HuH-7 (cell line): ENCODE results near the gene GARIN5A.

Source experiments
- DNase-seq: peaks from one replicate; pipeline ENCODE4 v3.0.0; 2011; ENCODE audit warnings: low spot score

GARIN5A gene

DNA sequence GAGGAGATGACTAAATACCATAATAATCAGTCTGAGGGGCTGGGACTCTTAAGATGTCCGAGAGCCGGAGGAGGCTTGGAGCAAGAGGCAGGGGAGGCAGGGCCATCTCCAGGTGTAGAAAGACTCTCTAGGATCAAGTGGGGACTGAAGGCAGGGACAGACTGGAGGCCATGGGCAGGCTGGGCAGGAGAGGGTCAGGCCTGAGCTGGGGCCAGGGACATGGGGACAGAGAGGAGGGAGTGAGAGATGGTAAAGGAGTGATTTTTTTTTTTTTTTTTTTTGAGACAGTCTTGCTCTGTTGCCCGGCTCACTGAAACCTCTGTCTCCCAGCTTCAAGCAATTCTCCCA is 32.2 kb upstream of the GARIN5A start:
- no peak for DNase-seq

DNA sequence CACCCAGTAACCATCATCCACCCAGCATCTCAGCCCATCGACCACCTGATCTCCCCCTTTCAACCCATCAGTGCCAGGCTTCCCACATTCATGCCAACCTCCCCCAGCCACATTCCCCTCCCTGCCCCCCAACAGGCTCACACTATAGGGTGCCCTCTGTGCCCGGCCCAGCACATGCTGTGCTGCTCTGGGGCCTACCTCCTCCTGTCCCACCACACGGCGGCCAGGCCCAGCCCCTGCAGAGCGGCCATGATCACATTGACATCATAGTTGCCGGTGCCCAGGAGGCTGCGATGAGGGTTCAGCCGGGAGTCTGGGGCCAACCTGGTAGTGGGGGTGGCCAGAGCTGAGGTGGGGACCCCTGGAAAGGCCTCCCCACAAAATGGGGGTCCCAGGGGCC is 30.7 kb upstream of the GARIN5A start:
- no peak for DNase-seq

DNA sequence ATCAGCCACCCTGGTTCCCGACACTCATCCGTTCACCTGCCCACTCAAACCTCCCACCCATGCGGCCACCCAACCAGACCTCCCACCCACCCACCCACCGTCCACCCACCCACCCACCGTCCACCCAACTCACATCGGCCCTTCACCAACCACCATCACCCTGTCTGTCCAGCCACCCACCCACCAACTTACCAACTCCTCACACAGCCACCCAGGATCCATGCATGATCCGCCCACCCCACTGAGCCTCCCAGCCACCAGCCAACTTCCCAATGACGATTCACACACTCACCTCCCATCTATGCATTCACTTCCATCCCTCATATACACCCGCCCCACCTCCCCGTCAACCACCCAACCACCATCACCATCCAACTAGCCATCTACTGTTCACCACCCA is 30.1 kb upstream of the GARIN5A start:
- no peak for DNase-seq

DNA sequence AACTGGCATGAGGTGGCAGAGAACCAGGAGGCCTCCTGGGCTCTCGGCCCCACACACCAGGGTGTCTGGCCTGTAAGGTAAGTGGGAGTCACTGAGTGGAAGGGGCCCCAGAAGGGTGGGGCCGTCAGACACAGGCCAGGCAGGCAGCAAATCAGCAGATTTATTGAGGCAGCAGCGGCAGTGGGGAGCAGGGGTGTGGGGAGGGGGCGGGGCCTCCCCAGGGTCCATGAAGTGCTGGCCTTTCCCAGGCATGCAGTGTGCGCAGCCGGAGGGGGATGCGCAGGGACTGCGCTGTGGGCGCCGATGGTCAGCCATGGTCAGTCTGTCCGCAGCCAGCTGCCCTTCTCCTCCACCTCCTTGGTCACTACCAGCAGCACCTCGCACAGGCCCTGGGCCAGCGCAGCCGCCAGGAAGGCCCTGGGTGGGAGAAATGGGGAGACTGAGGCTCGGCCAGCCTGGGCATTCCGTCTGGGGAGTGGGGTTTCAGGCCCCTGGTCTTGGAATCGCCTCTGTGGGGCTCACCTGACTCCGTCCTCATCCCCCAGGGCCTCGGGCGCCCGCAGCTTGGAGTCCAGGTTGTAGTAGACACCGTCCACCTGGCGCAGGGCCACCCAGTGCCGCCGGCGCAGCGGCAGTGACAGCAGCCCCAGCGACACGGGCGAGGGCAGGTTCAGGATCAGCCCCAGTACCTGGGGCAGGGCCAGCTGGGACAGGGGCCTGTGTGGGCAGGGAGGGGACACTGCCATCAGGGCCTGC is 29.4 kb upstream of the GARIN5A start:
- no peak for DNase-seq

DNA sequence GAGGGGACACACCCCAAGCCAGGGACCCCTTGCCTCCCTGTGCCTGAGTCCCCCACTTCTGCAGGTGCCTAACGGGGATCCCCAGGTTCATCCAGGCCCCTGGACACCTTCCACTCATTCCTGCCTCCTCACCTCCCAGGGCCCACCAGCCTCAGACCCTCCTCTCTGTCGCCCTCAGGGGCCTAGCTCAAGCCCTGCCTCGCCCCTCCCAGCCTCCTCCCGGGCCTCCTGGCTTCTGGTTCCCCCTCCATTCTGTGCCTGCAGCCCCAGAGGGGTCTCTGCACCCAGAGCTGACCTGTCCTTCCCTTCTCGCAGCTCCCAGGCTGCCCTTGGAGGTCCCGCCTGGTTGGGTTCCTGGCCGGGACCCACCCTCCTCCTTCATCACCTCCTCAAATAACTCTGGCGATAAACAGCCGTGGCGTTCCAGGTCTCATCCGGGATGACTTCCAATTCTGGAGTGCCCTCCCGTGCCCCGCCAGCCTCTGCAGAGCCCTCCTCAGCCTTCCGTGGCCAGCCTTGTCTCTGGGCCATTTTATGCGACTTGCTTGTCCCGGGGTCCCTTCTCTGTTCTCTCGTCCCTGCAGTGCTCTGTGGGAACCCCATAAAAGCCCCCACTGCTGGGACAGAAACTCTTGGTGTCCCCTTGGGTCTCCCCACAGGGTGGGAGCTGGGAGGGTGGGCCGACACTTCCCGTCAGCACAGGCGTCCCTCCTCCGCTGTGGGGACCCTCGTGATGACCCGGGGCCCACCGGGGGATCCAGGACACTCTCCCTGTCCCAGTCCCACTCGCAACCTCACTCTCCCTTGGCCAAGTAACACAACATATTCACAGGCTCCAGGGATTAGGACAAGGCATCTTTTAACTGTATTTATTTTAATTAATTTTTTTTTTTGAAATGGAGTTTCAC is 25.2 kb upstream of the GARIN5A start:
- DNase-seq: no peak

DNA sequence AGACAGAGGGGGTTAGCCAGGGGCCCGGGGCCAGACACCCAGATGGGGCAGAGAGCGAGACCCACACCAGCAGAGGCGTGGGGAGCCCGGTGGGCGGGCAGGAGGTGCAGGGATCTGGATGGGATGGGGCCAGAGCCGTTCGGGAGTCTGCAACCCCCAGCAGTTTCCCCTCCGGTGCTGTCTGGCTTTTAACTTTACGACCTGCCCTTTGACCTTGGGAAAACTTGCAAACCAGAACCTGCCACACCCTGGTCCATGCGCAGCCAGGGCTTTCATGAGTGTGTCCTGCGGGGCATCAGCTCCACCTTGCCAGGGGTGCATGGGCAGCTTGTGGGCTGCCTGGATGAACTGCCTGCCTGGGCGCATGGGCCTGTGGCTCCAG is 24.5 kb upstream of the GARIN5A start:
- no peak for DNase-seq

DNA sequence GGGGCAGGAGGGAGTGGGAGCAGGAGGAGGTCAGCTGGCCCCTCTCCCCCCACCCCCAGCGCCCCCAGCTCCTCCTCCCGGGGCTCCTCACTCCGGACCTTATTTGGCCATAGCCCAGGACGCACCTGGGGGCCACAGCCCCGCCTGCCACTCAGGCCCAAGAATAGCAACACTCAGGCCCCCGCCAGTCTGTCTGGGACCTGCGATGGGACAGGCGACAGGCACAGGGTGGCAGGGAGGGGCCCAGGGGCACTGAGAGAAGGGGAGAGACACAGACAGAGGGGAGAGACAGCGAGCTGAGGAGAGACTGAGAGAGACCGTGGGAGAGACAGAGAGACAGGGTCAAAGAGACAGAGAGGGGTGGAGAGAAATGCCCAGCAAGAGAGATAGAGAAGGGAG is 24.1 kb upstream of the GARIN5A start:
- DNase-seq: no peak

DNA sequence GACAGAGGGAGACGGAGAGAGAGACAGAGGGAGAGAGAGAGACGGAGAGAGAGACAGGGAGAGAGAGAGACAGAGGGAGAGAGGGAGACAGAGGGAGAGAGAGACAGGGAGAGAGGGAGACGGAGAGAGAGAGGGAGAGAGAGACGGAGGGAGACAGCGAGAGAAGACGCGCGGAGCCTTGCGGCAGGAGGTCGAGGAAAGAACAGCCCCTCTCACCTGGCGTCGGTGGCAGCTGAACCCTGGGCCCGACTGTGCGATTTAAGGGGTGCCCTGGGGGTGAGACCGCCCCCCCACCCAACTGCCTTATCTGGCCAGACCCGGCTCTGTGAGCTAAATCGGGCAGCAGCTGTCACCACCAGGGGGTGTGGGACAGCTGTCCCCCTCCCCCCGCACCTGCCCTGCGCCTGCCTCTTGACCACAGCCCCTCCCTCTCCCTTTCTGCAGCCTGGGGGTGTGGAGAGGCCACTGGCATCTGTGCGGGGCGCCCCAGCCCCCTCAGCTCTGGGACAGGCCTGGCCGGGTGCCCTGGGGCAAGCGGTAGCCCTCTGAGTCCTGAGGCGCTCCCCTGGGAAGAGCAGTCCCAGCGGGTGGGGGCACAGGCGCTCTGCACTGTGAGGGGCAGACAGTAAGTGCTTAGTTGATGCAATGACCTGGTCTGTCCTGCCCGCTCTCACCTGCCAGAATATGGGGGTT is 23.6 kb upstream of the GARIN5A start:
- DNase-seq: no peak

DNA sequence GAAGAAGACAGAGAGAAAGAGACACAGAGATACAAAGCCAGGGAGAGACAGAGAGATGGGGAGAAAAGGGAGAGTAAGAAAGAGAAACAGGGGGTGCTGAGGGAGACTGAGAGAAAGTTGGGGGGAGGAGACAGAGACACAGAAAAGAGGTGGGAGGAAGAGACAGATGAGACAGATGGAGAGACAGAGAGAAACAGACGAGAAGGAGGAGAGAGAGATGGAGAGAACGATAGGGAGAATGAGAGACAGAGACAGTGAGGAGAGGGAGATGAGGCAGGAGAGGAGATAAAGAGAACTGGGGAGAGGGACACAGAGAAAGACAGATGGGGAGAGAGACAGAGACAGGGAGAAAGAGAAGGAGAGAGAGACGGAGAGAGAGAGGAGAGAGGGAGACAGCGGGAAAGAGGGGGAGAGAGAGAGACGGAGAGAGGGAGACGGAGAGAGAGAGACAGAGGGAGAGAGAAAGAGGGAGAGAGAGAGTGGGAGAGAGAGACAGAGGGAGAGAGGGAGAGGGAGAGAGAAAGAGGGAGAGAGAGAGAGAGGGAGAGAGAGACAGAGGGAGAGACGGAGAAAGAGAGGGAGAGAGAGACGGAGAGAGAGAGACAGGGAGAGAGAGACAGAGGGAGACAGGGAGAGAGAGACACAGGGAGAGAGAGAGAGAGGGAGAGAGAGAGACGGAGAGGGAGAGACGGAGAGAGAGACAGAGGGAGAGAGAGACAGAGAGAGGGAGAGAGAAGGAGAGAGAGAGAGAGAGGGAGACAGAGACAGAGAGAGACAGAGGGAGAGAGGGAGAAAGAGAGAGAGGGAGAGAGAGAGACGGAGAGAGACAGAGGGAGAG is 21.8 kb upstream of the GARIN5A start:
- DNase-seq: no peak

DNA sequence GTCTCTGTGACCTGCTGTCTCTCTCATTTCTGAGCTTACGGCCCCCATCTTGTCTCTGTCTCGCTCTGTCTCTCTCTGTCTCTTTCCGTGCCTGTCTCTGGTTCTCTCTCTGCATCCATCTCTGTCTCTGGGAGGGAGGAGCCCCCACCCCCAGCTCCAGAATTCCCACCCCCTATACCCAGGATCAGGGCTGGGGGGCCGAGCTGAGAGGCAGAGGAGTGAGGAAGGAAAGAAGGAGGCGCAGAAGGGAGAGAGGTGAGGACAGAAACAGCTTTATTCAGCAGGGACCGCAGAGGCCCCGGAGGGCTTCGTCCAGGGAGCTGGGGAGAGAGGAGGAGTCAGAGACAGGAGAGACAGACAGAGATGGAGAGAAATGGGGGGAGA is 20.4 kb upstream of the GARIN5A start:
- DNase-seq: no peak

DNA sequence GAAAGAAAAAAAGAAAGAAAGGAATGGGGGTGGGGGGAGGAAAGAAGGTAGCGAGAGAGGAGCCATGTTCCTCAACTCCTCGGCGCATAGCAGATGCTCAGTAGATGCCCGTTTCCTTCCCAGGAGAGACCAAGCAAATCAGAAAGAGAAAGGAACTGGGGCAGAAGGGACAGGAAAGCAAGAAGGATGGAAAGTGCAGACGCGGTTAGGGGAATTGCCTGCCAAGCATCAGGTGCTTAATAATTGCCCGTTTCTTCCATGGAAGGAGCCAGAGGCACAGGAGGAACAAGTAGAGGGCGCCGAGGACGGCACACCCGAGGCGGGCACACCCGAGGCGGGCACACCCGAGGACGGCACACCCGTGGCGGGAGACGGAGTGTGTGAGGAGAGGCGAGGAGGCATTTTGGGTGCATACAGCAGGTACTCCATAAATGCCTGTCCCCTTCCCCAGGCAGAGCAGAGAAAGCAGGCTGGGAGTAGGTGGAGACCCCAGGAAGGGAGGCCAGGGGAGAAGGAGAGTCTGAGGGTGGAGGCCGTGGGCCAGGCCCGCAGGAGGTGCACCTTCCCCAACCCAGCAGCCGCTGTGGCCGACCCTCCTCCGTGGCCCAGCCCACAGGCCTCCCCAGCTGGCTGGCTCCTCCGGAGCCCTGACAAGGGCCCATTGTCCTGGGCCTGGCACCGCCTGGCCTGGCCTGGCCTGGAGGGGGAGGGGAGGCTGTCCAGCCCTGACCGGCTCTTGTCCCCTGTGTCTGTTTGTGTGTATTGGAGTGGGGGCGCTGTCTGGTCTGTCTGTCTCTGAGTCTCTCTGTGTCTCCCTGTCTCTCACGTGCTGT is 19.8 kb upstream of the GARIN5A start:
- DNase-seq: peak; percentile 58

DNA sequence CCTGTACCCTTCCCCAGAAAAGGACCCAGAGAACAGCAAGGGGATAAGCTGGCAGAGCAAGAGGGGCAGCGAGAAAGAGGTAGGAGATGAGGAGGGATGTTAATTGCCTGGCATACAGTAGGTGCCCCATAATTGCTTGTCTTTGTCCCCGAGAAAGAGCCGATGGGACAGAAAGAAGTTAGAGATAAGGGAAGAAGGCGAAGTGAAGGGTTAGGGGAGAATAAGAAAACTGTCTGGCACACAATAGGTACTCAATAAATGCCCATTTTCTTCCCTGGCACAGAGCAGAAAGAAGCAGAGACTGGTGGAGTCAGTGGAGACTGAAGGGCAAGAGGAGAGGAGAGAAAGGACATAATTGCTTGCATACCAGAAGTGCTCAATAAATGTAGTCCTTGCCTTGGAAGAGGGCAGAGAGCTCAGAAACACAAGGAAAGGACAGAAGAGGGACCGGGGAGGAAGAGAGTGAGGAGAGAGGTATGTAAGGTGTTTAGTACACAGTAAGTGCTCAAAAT is 18.4 kb upstream of the GARIN5A start:
- no peak for DNase-seq

DNA sequence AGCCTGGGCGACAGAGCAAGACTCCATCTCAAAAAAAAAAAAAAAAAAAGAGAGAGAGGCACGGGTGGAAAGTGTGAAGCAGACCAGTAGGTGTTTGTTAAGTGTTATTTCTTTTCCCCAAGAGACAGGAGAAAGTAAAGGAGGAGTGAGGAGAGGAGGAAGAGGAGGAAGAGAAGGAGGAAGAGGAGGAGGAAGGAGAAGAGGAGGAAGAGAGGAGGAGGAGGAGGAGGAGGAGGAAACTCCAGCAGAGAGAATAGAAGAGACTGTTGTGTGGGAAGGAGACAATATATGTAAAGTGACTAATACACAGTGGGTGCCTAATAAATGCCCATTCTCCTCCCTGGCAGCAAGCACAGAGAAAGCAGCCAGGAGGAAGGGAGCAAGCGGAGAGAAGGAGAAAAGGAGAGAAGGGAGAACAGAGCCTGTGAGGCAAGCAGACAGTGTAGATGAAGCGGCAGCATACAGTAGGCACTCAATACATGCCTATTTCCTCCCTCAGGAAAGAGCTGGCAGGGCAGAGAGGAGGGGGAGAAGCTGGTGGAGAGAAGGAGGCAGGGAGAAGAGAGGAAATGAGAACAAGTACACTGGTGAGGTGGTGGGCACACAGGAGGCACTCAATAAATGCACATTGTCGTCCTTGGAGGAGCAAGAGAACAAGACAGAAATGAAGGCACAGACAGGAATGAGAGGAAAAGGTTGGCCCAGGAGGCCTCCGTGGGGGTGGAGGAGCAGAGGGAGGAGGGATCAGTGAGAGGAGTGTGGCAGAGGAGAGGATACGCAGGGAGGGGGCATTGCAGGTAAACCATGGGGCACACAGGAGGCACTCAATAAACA is 17.8 kb upstream of the GARIN5A start:
- DNase-seq: no peak

DNA sequence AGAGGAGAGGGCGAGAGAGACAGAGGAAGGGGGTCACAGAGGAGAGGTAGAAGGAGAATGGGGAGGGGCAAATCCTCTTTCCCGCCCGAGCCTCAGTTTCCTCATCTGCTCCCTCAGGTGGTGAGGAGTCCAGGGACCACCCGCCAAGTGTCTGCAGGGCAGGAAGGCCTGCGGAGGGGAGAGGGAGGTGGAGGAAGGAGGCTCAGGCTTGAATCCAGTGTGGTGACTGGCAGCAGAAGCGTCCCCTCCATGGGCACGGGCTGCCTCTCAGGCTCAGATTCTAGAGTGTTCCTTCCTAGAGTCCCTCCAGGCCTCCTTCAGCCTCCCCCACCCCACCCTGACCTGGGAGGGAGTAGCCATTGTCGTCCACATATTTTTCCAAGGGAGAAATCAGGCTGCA is 16.5 kb upstream of the GARIN5A start:
- no peak for DNase-seq

DNA sequence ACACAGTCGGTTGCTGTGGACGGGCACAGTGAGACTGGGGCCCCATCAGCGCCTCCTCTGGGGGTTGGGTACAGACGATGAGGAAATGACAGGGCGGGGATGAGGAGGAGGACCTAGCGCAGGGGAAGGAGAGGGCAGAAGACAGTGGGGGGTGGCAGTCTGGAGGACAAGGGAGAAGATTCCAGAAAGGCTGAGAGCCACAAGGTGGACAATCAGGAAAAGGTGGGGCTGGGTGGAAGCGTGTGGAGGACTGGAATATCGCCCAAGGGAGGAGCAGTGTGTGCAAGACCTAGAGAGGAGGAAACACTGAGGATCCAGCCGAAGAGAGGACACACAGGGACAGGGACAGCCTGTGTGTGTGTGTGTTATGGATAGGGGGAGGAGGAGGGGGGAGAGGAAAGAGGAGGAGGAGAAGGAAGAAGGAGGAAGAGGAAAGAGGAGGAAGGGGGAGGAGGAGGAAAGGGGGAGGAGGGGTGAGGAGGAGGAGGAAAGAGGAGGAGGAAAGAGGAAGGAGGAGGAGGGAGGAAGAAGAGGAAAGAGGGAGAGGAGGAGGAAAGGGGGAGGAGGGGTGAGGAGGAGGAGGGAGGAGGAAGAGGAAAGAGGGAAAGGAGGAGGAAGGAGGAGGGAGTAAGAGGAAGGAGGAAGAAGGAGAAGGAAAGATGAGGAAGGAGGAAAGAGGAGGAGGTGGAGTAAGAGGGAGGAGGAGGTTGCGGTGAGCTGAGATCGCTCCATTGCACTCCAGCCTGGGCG is 15.8 kb upstream of the GARIN5A start:
- DNase-seq: no peak

DNA sequence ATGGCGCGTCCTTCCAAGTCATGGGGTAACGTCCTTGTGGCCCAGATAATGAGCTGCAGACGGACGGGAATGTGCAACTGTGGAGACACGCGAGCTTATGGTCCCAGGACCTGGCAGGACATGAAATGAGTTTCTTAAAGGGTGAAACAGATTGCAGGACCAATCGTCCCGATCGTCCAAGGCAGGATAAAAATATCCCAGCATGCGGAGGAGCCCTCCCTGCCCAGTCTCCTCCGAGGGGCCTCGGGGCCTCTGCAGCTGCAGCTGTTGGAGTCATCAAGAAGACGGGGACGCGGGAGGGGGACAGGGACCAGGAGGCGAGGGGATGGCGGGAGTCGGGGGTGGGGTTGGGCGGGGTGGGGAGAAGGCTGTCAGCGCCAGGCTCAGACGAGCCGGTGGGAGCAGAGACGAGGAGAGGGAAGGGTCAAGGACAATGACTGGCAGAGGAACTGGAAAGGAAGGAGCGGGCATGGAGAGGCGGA is 14.4 kb upstream of the GARIN5A start:
- DNase-seq: no peak

DNA sequence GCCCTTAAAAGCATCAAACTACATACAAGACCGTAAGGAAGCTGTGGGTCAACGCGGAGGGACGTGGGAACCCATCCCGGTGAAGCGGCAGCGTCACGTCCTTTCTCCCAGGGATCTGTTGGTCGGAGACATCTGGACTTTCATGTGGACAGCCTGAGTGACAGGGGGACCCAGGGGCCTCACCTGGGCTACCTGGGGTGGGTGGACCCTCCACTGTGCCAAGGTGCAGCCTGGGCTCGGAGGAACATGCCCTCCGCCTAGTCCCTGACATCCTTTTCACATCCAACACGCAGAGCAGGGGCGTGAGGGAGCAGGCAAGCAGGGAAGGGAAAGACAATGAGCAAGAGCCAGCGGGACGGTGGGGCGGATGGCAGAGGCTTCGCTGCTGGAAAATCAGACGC is 13.8 kb upstream of the GARIN5A start:
- no peak for DNase-seq

DNA sequence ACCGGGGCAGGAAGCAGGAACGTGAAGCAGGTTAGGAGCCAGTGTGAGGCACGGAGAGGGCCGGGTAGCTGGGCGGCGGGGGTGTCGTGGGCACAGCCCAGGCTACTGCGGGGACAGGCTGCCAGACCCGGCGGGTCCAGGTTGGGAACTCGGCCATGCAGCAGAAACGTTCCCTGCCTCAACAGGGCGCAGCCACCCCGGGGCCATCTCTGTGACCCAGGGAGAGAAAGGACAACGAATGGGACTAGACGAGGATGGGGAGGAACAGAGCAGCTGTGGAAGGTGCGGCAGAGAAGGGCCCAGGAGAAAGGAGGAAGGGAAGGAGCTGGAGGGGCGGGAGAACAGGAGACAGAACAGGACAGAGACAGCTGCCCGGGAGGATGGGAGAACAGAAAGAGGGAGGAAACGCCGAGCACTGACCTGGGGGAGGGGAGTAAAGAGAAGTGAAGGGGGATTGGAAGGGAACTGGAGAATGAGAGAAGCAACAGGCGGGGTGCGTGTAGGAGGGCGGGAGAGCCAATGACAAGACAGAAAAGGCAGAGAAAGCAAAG is 12.9 kb upstream of the GARIN5A start:
- DNase-seq: no peak
